Stimulated activated CD4-positive, alpha-beta T cell treated with anti-CD3 and anti-CD28 coated beads, TNF-alpha, amount 100 ng/mL, for 48 hours (primary cell): ENCODE data around the gene RFX7.

ENCODE experiments used
- DNase-seq, 3 donors: peaks; one replicate each; pipeline ENCODE4 v3.0.0-alpha.2; 2020; ENCODE audit warnings: low read depth in 3 of 3

Gene RFX7

GRCh38 chr15:56126409-56126808 lies 117.3 kb downstream of the RFX7 start:
- no peak for DNase-seq

GRCh38 chr15:56124391-56124790 lies 119.3 kb downstream of the RFX7 start:
- DNase-seq, result no peak

- no peak for DNase-seq
These were observed 137.8 kb downstream of the RFX7 start for GRCh38 chr15:56105855-56106254.

- no peak for DNase-seq
These were observed 141.2 kb downstream of the RFX7 start for GRCh38 chr15:56102441-56102840.

- DNase-seq, result no peak
These were observed 144.4 kb downstream of the RFX7 start for GRCh38 chr15:56099311-56099710.

- DNase-seq, result no peak
These were observed 145.3 kb downstream of the RFX7 start for GRCh38 chr15:56098195-56098863.

- no peak for DNase-seq
These were observed 148.3 kb downstream of the RFX7 start for GRCh38 chr15:56095406-56095805.

- DNase-seq, result no peak
These were observed 149.5 kb downstream of the RFX7 start for GRCh38 chr15:56094171-56094570.

GRCh38 chr15:56088389-56088788 lies 155.3 kb downstream of the RFX7 start:
- no peak for DNase-seq

GRCh38 chr15:56086566-56086965 lies 157.1 kb downstream of the RFX7 start:
- DNase-seq, result no peak

- DNase-seq, result no peak
These were observed 161.4 kb downstream of the RFX7 start for GRCh38 chr15:56082263-56082761.

GRCh38 chr15:56077081-56077480 lies 166.6 kb downstream of the RFX7 start:
- DNase-seq, result no peak

- no peak for DNase-seq
These were observed 167.0 kb downstream of the RFX7 start for GRCh38 chr15:56076640-56077039.

- DNase-seq, result no peak
These were observed 169.0 kb downstream of the RFX7 start for GRCh38 chr15:56074481-56075265.

GRCh38 chr15:56064152-56064551 lies 179.5 kb downstream of the RFX7 start:
- DNase-seq, result no peak

- DNase-seq, result no peak
These were observed 184.0 kb downstream of the RFX7 start for GRCh38 chr15:56059716-56060115.

- no peak for DNase-seq
These were observed 184.7 kb downstream of the RFX7 start for GRCh38 chr15:56058986-56059385.

GRCh38 chr15:56056626-56057025 lies 187.1 kb downstream of the RFX7 start:
- no peak for DNase-seq

GRCh38 chr15:56053046-56053400 lies 190.7 kb downstream of the RFX7 start:
- no peak for DNase-seq

GRCh38 chr15:56052395-56053045 lies 191.2 kb downstream of the RFX7 start:
- DNase-seq, result no peak

GRCh38 chr15:56051676-56052075 lies 192.0 kb downstream of the RFX7 start:
- DNase-seq, result no peak

- no peak for DNase-seq
These were observed 194.1 kb downstream of the RFX7 start for GRCh38 chr15:56049577-56049976.

GRCh38 chr15:56047354-56047753 lies 196.3 kb downstream of the RFX7 start:
- DNase-seq, result no peak
